Measurements from ENCODE around the gene TNS3.

Gene TNS3

GRCh38 chr7:47489624-47490023 is 92.3 kb downstream of the TNS3 start:
- no peak overlapping the region for H3K27ac ChIP-seq (replicated peaks)
- H3K27me3 ChIP-seq (ENCODE audit: insufficient read depth, poor library complexity, severe bottlenecking), result no peaks in the 10 kb centered on the region
- DNase-seq (ENCODE audit: low read depth in 1 of 2, low spot score in 1 of 2), result no peak
- no peak for TF ChIP-seq REST (IDR thresholded peaks at IDR 0.05; ENCODE audit: insufficient replicate concordance, low read depth)
- TF ChIP-seq, protein P1, sequence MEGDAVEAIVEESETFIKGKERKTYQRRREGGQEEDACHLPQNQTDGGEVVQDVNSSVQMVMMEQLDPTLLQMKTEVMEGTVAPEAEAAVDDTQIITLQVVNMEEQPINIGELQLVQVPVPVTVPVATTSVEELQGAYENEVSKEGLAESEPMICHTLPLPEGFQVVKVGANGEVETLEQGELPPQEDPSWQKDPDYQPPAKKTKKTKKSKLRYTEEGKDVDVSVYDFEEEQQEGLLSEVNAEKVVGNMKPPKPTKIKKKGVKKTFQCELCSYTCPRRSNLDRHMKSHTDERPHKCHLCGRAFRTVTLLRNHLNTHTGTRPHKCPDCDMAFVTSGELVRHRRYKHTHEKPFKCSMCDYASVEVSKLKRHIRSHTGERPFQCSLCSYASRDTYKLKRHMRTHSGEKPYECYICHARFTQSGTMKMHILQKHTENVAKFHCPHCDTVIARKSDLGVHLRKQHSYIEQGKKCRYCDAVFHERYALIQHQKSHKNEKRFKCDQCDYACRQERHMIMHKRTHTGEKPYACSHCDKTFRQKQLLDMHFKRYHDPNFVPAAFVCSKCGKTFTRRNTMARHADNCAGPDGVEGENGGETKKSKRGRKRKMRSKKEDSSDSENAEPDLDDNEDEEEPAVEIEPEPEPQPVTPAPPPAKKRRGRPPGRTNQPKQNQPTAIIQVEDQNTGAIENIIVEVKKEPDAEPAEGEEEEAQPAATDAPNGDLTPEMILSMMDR (IDR thresholded peaks at IDR 0.05; ENCODE audit: insufficient read depth, low read length), result no peak
- TF ChIP-seq SPI1 (IDR thresholded peaks at IDR 0.05; ENCODE audit: borderline replicate concordance, low read depth), result no peak
- no peak for TF ChIP-seq GABPA (IDR thresholded peaks at IDR 0.05; ENCODE audit: low read depth)
- H3K4me3 ChIP-seq (replicated peaks; ENCODE audit: insufficient read depth, low read length), result no peak overlapping the region

- DNase-seq (ENCODE audit: low read depth in 1 of 2, low spot score in 1 of 2), result no peak
- H3K4me3 ChIP-seq (replicated peaks; ENCODE audit: insufficient read depth, low read length), result no peak overlapping the region
- TF ChIP-seq REST (IDR thresholded peaks at IDR 0.05; ENCODE audit: insufficient replicate concordance, low read depth) (no peak), GABPA (IDR thresholded peaks at IDR 0.05; ENCODE audit: low read depth) (no peak), SPI1 (IDR thresholded peaks at IDR 0.05; ENCODE audit: borderline replicate concordance, low read depth) (no peak), POLR2AphosphoS5 (IDR thresholded peaks at IDR 0.05; ENCODE audit: low read depth) (no peak)
- H3K27me3 ChIP-seq (ENCODE audit: insufficient read depth, poor library complexity, severe bottlenecking), result no peaks in the 10 kb centered on the region
- H3K27ac ChIP-seq (replicated peaks), result no peak overlapping the region
Measured at GRCh38 chr7:47488969-47489342, 93.0 kb downstream of the TNS3 start.

DNA sequence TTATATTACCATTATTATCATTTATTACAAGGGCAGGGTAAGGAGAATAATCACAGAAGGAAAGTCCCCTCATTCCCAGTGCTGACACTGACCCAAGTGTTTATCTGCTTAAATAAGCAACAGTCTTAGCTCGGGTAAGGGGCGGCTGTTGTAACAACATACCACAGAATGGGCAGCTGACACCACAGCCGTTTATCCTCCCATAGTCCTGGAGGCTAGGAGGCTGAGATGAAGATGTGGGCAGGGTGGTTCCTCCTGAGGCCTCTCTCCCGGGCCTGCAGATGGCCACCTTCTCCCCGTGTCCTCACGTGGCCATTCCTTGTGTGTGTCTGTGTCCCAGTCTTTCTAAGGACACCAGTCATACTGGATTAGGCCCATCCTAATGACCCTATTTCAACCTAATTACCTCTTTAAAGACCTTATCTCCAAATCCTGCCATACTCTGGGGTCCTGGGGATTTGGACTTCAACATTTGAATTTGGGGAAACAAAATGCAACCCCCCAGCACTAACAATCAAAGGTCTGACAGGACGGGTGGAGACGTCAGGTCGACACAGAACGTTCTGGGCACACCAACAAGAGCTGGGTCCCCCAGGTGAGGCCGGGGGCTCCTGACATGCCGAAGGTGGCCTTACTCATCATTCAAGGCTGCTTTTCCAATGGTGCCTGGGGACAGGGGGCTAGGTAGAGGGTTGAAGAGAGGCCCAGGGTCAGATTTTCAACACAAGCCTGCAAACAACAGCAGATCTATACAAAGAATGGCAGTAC is 93.5 kb downstream of the TNS3 start:
- no peak for DNase-seq (ENCODE audit: low read depth in 1 of 2, low spot score in 1 of 2)
- Histone ChIP-seq H3K4me3 (replicated peaks; ENCODE audit: insufficient read depth, low read length) (no peak overlapping the region), H3K27me3 (ENCODE audit: insufficient read depth, poor library complexity, severe bottlenecking) (no peaks in the 10 kb centered on the region), H3K27ac (replicated peaks) (no peak overlapping the region)
- TF ChIP-seq GABPA (IDR thresholded peaks at IDR 0.05; ENCODE audit: low read depth) (no peak), POLR2AphosphoS5 (IDR thresholded peaks at IDR 0.05; ENCODE audit: low read depth) (no peak), REST (IDR thresholded peaks at IDR 0.05; ENCODE audit: insufficient replicate concordance, low read depth) (no peak), SPI1 (IDR thresholded peaks at IDR 0.05; ENCODE audit: borderline replicate concordance, low read depth) (no peak)
- TF ChIP-seq, protein P1 (IDR thresholded peaks at IDR 0.05; ENCODE audit: insufficient read depth, low read length), result no peak

All from HL-60 (cell line).